Measurements from ENCODE around the gene MAPRE2.
"Not testable (repeated sequence)": the region's sequence is repeated elsewhere in the genome, so short reads cannot be mapped to it uniquely, and the experiment has no call there.

Gene MAPRE2

GRCh38 chr18:35106013-35106844 lies 65.0 kb downstream of the MAPRE2 start:
- H3K4me3 ChIP-seq (ENCODE audit: low read depth, low read length) = no peak overlapping the region
- H3K9me3 ChIP-seq = no peaks in the 10 kb centered on the region
- no peak for TF ChIP-seq CTCF (IDR thresholded peaks at IDR 0.05; ENCODE audit: low read depth, low read length)
- no peak for DNase-seq
- H3K27me3 ChIP-seq = no peaks in the 10 kb centered on the region
- H3K4me1 ChIP-seq = no peaks in the 10 kb centered on the region; the same call in 1 of the 2 replicates
- no peaks in the 10 kb centered on the region for H3K36me3 ChIP-seq

DNA sequence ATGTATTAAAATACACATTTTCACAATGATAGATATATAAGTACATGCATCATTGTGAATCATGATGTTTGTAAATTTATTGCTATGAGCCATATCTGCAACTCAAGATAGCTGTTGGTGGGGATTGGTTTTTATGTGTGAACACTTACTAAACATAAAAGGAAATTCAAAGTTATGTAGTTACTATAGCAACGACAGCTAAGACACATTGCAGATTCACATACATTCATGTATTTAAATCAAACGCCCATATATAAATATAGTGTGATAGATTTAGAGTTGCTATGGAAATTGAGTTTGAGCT lies 65.6 kb downstream of the MAPRE2 start:
- H3K9me3 ChIP-seq = no peaks in the 10 kb centered on the region
- TF ChIP-seq CTCF (IDR thresholded peaks at IDR 0.05; ENCODE audit: low read depth, low read length) = no peak
- H3K4me3 ChIP-seq (ENCODE audit: low read depth, low read length) = no peak overlapping the region

DNA sequence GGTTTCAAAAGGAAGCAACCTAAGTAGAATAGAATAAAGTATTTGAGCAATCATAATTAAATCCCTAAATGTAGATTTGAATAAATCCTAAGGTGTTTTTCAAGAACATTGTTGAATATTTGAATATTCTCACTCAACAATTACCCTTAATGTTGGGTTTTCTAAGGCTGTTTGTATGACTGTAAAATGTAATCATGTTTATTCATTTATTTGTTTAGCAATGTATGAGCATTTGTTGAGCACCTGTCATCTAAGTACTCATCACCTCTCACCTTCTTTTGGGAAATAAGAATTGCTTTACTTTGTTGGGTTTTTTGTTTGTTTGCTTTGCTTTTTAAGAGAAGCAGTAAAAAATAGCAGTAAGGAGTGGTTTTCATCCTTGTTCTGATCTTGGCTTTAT lies 66.0 kb downstream of the MAPRE2 start:
- no peak overlapping the region for H3K4me3 ChIP-seq (ENCODE audit: low read depth, low read length)
- H3K4me1 ChIP-seq = no peaks in the 10 kb centered on the region; the same call in 1 of the 2 replicates
- no peak for TF ChIP-seq CTCF (IDR thresholded peaks at IDR 0.05; ENCODE audit: low read depth, low read length)
- DNase-seq = no peak
- no peaks in the 10 kb centered on the region for H3K27me3 ChIP-seq
- no peaks in the 10 kb centered on the region for H3K9me3 ChIP-seq
- no peaks in the 10 kb centered on the region for H3K36me3 ChIP-seq

More for the DNA sequence above, 65.6 kb downstream of the MAPRE2 start:
- Histone ChIP-seq H3K36me3 (no peaks in the 10 kb centered on the region), H3K27me3 (no peaks in the 10 kb centered on the region), H3K4me1 (no peaks in the 10 kb centered on the region; the same call in 1 of the 2 replicates)
- no peak for DNase-seq

GRCh38 chr18:35108088-35108487 lies 66.9 kb downstream of the MAPRE2 start:
- DNase-seq; H3K27me3 ChIP-seq; H3K4me3 ChIP-seq (ENCODE audit: low read depth, low read length); H3K4me1 ChIP-seq; H3K36me3 ChIP-seq; H3K9me3 ChIP-seq: not testable (repeated sequence)

DNA sequence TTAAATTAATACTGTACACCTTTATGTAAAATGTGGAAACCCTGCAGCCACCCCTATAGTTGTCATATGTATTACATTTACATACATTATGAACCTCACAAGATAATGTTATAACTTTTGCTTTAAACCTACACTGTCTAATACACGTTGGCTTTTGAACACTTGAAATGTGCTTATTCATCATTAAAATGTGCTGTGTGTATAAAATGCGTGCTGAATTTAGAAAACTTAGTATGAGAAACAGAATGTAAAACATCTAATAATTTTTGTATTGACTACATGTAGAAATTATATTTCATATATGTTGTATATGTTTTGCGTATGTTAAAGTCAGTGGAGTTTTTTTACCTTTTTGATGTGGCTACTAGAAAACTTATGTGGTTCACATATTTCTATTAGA lies 68.8 kb downstream of the MAPRE2 start:
- no peaks in the 10 kb centered on the region for H3K36me3 ChIP-seq
- no peak overlapping the region for H3K4me3 ChIP-seq (ENCODE audit: low read depth, low read length)
- no peaks in the 10 kb centered on the region; the same call in 1 of the 2 replicates for H3K4me1 ChIP-seq
- no peaks in the 10 kb centered on the region for H3K27me3 ChIP-seq
- no peak for DNase-seq
- H3K9me3 ChIP-seq = no peaks in the 10 kb centered on the region
- no peak for TF ChIP-seq CTCF (IDR thresholded peaks at IDR 0.05; ENCODE audit: low read depth, low read length)

DNA sequence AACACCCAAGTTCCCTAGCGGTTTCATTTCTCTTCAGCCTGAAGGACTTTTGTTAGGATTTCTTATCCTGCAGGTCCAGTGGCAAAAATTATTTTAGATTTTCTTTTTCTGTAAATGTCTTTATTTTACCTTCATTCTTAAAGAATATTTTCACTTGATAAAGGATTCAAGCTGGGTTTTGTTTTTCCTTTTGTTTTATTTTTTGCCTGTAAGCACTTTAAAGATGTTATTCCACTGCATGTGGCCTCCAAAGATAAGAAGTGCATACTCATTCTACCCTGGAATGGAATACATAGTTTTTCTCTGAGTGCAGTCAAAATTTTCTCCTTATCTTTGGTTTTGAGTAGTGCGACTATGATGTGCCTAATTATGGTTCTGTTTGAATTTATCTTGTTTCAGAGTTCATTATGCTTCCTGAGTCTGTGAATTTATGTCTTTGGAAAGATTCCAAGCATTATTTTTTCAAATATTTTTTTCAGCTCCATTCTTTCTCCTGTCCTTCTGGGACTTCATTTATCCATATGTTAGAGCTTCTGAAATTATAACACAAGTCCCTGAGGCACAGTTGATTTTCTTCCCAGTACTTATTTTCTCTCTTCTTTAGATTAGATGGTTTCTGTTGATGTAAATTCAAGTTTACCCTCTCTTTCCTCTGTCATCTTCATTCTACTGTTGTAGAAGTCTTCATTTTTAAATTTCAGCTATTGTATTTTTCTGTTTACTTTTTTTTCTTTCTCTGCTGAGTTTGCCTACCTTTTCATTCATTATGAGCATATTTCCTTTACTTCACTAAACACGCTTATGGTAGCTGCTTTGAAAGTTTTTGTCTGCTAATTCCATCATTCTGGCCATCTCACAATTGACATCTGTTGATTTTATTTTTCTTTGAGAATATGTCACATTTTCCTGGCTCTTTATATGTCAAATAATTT lies 69.6 kb downstream of the MAPRE2 start:
- no peaks in the 10 kb centered on the region; the same call in 1 of the 2 replicates for H3K4me1 ChIP-seq
- no peaks in the 10 kb centered on the region for H3K27me3 ChIP-seq
- no peak for TF ChIP-seq CTCF (IDR thresholded peaks at IDR 0.05; ENCODE audit: low read depth, low read length)
- DNase-seq = no peak
- no peaks in the 10 kb centered on the region for H3K9me3 ChIP-seq
- no peaks in the 10 kb centered on the region for H3K36me3 ChIP-seq
- H3K4me3 ChIP-seq (ENCODE audit: low read depth, low read length) = no peak overlapping the region

Data from BE2C (cell line).